ENCODE measurements around the gene ELF5.

DNA sequence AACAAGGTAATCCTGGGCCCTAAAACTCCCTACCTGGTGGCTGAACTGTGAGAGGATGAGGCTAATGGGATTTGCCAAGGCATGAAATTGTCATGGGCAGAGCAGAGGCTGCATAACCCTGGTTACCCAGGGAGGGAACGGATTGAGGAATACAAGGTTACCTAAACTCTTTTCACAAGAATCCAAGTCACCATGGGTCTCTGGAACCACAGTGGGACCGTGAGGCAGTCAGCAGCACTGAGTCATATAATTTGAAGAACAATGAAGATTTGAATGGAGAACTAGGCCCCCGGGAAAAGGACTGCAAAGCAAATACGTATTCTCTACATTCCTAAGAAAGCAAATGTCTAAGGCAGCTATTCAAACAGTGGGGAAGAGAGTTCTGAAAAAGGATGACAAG, 55.1 kb downstream of the ELF5 start:
- TF ChIP-seq, protein P1, sequence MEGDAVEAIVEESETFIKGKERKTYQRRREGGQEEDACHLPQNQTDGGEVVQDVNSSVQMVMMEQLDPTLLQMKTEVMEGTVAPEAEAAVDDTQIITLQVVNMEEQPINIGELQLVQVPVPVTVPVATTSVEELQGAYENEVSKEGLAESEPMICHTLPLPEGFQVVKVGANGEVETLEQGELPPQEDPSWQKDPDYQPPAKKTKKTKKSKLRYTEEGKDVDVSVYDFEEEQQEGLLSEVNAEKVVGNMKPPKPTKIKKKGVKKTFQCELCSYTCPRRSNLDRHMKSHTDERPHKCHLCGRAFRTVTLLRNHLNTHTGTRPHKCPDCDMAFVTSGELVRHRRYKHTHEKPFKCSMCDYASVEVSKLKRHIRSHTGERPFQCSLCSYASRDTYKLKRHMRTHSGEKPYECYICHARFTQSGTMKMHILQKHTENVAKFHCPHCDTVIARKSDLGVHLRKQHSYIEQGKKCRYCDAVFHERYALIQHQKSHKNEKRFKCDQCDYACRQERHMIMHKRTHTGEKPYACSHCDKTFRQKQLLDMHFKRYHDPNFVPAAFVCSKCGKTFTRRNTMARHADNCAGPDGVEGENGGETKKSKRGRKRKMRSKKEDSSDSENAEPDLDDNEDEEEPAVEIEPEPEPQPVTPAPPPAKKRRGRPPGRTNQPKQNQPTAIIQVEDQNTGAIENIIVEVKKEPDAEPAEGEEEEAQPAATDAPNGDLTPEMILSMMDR (IDR thresholded peaks at IDR 0.05): no peak
- TF ChIP-seq POLR2A (IDR thresholded peaks at IDR 0.05) (no peak), EP300 (IDR thresholded peaks at IDR 0.05) (no peak)
